LNCAP (cell line): ENCODE measurements around the gene RAB15.

ENCODE experiments used
- TF ChIP-seq, protein P1 (sequence below): fragments of 450-650 bp; IDR thresholded peaks from 2 replicates; pipeline ENCODE4 v1.5.1; 2017; ENCODE audit warnings: mild to moderate bottlenecking

RAB15 gene

DNA sequence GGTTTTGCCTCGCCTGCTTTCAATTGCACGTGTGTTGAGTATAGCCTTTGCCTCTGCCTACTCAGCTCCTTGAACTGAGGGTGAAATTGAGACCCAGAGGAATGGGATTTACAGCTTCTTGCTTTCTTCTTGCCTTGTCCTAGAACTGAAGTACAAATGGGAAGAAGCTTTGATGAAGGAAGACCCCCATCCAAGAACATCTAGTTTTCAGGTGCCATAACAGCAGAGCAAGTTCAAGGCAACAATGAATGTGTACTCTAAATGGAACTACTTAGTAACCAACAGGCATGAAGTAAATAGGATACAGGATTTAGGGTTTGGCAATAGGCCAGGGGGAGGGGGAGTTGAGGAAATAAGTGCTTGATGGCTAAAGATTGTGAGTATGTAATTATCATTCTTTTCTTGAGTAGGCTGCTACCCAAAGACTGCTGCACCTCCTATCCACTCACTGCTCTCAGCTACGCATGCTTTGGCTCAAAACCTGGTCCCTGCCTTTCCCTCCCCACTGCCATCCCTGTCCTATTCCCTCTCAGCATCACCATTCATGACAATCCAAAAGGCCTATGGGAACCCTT is 31.7 kb downstream of the RAB15 start:
- TF ChIP-seq, protein P1, sequence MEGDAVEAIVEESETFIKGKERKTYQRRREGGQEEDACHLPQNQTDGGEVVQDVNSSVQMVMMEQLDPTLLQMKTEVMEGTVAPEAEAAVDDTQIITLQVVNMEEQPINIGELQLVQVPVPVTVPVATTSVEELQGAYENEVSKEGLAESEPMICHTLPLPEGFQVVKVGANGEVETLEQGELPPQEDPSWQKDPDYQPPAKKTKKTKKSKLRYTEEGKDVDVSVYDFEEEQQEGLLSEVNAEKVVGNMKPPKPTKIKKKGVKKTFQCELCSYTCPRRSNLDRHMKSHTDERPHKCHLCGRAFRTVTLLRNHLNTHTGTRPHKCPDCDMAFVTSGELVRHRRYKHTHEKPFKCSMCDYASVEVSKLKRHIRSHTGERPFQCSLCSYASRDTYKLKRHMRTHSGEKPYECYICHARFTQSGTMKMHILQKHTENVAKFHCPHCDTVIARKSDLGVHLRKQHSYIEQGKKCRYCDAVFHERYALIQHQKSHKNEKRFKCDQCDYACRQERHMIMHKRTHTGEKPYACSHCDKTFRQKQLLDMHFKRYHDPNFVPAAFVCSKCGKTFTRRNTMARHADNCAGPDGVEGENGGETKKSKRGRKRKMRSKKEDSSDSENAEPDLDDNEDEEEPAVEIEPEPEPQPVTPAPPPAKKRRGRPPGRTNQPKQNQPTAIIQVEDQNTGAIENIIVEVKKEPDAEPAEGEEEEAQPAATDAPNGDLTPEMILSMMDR: no peak

DNA sequence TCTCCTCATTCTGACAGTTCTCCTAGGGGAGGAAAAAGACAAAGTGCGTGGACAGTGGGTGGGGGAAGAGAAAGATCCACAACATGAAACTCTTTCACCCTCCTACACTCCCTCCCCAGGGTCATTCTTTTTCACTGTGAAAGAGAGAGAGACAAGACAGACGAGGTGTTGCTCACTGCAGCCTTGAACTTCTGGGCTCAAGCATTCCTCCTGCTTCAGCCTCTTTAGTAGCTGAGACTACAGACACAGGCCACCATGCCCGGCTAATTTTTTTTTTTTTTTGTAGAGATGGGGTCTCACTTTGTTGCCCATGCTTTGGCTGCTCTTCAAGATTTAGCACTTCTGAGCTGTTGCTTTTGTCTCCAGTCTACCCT is 32.3 kb downstream of the RAB15 start:
- TF ChIP-seq, protein P1: no peak

DNA sequence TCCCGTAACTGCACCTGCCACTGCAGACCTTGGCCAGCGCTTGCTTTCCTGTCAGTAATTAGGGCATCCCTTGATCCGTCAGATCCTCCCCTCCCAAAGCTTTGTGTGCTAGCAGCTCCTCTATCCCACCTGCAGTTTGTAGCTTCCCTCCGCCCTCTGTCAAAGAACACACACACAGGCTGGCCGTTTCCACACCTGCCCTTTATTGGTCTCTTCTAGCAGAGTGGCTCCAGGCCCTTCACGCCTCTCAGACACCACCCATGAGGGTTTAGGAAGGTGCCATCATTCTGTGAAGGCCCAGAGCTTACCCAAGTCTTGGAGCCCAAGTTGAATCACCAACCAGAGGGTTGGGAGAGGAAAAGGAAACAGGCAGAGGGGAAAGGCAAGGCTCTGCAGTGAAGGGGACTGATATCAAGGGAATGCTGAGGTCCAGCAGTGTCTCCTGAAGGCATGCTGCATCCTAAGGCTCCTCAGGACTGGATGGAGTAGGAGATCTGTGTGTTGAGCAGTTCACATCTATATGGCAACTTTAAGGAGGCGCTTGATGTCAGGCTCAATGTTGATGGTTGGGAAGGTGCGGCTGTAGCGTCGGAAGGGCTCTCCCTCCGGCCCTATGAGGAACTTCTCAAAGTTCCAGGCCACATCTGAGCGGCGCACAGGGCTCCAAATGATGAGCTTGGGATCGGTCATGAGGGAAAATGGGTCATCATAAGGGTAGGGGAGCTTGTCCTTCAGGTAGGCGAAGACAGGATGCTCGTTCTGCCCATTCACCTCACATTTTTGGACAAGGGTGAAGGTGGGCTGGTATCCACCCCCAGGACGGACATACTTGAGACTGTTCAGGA is 32.9 kb downstream of the RAB15 start:
- TF ChIP-seq, protein P1: no peak

DNA sequence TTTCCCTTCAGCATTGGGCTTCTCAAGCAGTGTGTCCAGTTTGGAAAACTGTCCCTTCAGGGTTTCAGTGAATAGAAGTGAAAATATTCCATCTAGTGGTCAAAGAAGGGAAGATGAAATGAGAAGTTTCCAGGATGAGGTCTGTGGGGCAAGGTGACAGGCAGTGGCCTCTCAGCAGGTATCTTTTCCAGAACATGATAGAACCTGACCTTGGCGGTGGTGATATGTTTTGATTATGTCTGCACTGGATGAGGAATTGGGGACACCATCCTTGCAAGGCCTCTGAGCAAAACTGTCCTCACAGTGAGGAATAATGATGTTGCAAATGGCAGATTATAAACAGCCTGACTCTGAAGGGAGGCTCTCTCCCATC is 34.3 kb downstream of the RAB15 start:
- TF ChIP-seq, protein P1: peak; percentile 18; the same call in 1 of the 2 replicates

- TF ChIP-seq, protein P1: no peak
Observed at GRCh38 chr14:64937171-64937820, 34.8 kb downstream of the RAB15 start.

DNA sequence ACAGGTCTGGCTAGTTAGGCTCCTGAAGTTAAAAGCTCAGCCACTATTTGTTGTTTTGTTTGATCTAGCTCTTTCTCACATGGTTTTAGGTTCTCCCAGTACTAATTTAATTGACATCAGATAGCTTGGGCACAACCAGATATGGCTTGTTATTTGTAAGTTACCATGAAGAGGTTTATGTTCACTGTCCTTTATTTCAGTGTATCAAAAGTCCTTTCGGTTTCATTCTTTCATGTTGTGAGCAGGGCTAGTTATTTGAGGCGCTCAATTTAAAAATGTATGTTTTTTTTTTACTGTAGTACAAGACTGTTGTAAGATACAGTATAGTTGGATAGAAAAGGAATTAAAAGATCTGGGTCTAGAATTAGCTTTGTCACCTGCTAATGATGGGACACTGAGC is 36.6 kb downstream of the RAB15 start:
- TF ChIP-seq, protein P1: no peak

- TF ChIP-seq, protein P1: no peak
Observed at GRCh38 chr14:64934338-64934929, 37.7 kb downstream of the RAB15 start.
